HG02610 (cell line): Measurements from ENCODE around the gene CCM2L.

ENCODE experiments used
- ATAC-seq: cut with Tn5 transposase; IDR thresholded peaks from one replicate; pipeline ENCODE4 v1.9.1; 2021; ENCODE audit warnings: mild to moderate bottlenecking, moderate library complexity; ENCODE audit not compliant: unreplicated experiment

CCM2L gene

GRCh38 chr20:32056708-32057483, 46.7 kb downstream of the CCM2L start:
- ATAC-seq = no peak

DNA sequence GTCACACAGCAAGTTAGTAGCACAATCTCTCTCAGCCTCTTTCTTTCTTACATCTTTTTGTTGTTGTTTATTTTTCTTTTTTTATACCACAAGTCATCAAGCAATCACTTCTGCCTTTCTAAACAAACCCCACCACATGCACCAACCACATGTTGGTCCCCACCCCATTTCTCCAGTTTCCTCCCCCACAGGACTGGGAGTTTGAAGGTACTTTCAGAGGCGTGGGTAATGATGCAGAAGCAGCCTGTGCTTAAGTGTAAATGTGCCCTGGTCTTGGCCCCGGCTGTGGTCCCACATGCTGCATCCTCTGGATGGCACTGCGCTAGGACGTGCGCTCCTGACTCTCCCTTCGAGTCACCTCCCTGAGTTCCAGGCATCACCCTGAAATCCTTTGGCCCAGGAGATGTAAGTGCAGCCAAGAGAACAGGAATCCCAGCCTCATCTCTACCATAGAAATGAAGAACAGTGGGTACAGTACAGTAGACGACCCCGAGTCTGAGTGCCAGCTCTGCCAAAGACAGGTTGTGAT, 47.5 kb downstream of the CCM2L start:
- no peak for ATAC-seq

DNA sequence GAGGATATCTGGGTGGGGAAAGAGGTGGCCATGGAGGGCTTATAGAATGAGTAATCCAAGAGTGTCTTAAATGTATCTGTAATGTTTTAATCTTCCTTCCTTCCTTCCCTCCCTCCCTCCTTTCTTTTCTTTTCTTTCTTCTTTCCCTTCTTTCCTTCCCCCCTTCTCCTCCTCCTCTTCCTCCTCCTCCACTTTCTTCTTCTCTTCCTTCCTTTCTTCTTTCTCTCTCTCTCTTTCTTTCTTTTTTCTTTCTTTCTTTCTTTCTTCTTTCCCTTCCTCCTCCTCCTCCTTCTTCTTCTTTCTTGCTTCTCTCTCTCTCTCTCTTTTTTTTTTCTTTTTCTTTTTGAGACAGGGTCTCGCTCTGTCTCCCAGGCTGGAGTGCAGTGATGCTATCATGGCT, 49.0 kb downstream of the CCM2L start:
- no peak for ATAC-seq

DNA sequence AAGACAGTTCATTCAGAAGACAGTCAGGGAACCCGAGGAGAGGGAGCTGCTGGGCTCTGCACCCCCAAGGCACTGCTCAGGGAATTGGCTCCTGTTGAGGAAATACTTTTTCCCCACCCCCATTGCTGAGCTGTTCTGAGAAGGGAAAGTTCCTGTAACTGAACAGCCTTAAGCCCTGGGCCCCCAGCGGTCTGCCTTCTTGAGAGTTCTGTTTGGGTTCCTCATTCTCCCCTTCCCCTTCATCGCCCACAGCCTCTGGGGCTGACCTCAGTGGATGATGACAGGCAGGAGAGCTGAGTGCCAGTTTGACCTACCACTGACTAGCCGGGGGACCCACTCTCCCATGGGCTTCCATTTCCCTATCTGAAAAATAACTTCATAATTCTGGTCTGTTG, 52.5 kb downstream of the CCM2L start:
- ATAC-seq = no peak

DNA sequence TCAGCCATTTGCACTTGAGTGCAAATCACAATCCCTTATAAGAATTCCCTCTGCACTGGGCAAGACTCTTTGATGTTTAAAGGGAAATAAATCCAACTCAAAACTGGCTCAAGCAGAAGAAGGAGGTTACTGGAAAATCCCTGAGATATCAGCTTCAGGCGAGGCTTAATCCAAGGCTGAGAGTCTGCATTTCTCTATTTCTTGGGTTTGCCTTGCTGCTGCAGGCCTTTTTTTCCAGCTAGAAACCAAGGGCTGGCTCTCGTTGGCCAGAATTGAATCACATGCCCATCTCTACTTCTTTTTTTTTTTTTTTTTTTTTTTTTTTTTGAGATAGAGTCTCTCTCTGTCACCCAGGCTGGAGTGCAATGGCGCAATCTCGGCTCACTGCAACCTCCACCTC, 53.5 kb downstream of the CCM2L start:
- no peak for ATAC-seq

DNA sequence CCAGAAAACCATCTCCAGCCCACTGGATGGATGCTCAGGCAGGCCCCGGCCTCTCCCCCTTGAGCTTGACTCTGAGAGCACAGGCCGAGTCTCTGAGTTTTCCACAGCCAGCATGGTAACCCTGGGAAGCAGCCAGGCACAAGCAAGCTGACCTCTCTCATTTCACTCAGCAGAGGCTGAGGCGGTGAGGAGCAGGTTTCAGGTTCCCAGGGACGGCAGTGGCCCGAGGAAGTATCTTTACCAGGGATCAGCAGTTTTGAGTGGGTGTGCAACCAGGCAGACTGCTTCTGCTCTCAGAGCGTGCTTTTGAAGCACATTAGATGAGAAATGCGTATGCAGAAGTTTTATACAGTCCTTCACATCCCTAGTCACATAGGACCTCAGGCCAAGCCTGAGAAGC, 54.4 kb downstream of the CCM2L start:
- peak; percentile 61 for ATAC-seq

- ATAC-seq = no peak
These were observed 57.1 kb downstream of the CCM2L start for GRCh38 chr20:32067234-32067821.

DNA sequence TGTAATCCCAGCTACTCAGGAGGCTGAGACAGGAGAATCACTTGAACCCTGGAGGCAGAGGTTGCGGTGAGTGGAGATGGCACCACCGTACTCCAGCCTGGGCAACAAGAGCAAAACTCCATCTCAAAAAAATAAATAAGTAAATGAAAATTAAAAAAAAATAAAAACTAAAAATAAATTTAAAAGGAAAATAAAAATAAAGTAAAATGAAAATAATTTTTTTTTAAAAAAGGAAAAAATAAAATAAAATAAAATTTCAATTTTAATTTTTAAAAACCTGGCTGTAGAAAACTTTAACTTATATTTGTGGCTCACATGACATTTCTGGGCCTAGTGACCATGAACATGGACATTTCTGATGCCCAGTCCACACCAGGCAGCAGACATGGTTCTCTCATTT, 57.9 kb downstream of the CCM2L start:
- no peak for ATAC-seq

GRCh38 chr20:32069711-32070110, 59.5 kb downstream of the CCM2L start:
- ATAC-seq = no peak

- ATAC-seq = no peak
These were observed 60.0 kb downstream of the CCM2L start for GRCh38 chr20:32070282-32070681.

- no peak for ATAC-seq
These were observed 60.5 kb downstream of the CCM2L start for GRCh38 chr20:32070690-32071213.

- no peak for ATAC-seq
These were observed 61.3 kb downstream of the CCM2L start for GRCh38 chr20:32071395-32072167.

DNA sequence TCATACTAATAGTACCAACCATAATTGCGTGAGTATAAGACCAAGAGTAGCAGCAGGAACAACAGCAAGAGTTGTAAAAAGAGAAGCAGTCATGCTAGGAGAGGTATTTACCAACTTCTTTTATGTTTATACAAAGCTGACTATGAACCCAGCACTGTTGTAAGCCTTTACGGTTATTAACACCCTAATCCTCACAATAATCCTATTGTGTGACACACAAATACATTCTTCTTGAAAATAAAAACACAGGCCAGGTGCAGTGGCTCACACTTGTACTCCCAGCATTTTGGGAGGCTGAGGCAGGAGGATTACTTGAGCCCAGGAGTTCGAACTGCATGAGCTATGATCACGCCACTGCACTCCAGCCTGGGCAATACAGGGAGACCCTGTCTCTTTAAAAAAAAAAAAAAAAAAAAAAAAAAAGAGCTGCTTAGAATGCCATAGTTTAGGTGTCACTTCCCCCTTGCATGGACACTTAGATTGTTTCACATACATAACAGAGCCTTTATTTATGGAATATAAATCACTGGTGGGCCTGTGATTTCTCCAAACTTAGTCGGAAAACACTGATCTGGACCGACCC, 62.0 kb downstream of the CCM2L start:
- ATAC-seq = no peak

DNA sequence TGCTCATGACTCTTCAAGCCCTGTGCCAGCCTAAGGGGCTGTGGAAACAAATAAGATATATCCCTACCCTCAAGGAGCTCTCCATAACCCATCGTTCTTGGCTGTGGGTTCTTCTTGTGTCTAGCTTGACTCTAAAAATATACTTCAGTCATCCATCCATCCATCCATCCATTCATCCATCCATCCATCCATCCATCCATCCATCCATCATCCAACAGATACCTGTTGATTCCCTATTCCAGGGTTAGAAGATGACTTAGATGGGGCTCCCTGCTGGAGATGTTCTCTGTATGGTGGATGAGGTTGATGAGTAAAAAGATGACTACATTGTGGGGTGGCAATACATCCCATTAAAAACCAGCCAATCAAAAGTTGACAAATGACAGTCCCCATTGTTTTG, 65.3 kb downstream of the CCM2L start:
- ATAC-seq = no peak

- ATAC-seq = no peak
These were observed 67.0 kb downstream of the CCM2L start for GRCh38 chr20:32077190-32077589.

- ATAC-seq = no peak
These were observed 68.1 kb downstream of the CCM2L start for GRCh38 chr20:32078322-32078721.

- ATAC-seq = no peak
These were observed 68.6 kb downstream of the CCM2L start for GRCh38 chr20:32078791-32079190.

DNA sequence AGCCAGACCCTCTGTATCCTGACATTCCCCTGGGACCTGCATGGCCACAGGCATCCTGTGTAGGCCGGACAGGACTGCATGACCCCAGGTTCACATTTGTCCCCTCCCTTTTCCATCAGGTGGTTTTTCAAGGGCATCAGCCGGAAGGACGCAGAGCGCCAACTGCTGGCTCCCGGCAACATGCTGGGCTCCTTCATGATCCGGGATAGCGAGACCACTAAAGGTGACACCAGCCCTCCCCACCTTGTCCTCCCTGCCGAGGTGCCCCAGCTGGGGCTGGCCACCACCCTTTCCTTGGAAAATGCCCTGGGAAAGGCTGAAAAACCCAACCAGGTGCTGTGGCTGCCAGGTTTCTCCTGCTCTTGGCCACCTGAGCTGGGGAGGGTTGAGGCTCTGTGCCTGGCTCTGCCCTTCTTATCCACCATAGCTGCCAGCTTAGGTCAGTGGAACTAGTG, 69.4 kb downstream of the CCM2L start:
- ATAC-seq = no peak

GRCh38 chr20:32080783-32081182, 70.5 kb downstream of the CCM2L start:
- ATAC-seq = no peak
